HG02973 (cell line): ENCODE results near the gene PRR23A.

Experiments used
- ATAC-seq: cut with Tn5 transposase; IDR thresholded peaks from one replicate; pipeline ENCODE4 v1.9.1; 2021; ENCODE audit warnings: moderate library complexity; ENCODE audit not compliant: unreplicated experiment

The PRR23A gene

DNA sequence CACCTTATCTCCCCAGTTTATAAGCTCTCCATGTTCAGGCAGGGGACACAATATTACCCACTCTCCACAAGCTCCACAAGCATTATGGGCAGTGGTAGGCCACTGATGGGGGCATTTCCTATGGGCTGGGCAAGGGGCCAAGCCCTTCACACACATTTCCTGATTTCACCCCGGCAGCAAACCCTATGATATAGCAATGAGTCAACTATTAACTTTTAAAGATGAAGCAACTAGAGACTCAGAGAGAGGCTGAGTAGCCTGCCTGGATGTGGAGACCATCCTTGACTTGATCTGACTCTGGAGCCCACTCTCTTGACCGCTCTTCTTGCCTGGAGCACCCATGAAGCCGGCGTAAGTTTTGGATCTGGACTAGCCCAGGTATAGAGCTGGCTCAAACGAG lies 31.6 kb downstream of the PRR23A start:
- ATAC-seq, result no peak

- no peak for ATAC-seq
These were observed 33.1 kb downstream of the PRR23A start for GRCh38 chr3:138972941-138973340.

- ATAC-seq, result no peak
These were observed 34.2 kb downstream of the PRR23A start for GRCh38 chr3:138971766-138972320.

GRCh38 chr3:138964923-138965322 lies 41.1 kb downstream of the PRR23A start:
- no peak for ATAC-seq

DNA sequence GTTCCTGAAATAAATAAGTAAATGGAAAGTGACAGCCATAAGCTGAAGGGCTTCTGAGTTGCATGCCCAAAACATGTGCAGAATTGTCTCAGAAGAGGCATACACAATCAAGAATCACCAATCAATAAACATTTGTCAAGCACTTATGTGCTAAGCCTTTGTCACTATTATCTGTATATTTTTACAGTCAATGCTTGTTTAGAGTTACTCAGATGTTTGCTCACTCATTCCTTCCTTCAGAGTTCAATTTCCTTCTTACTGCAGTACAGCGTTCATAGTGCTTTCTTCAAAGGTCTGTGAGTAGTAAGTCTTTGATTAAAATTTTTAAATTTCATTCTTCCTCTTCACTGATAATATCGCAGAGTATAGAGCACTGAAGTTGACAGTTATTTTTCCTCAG lies 41.8 kb downstream of the PRR23A start:
- ATAC-seq, result no peak

GRCh38 chr3:138962854-138963560 lies 43.1 kb downstream of the PRR23A start:
- ATAC-seq, result no peak

- no peak for ATAC-seq
These were observed 45.6 kb downstream of the PRR23A start for GRCh38 chr3:138960417-138960852.
